Heart left ventricle (tissue), 13 donors: ENCODE data around the gene ERMP1.

Experiments
- CTCF ChIP-seq, 12 donors: fragments of 200-600 bp; sonication (generic) in 4 of 12; IDR thresholded peaks; one replicate each; pipeline versions ENCODE4 v1.5.0 to v1.8.0; 2018 to 2022; ENCODE audit warnings: antibody characterized with exemption in 12 of 12, mild to moderate bottlenecking in 5 of 12
- POLR2A ChIP-seq, 2 donors: fragments of 450-650 bp; IDR thresholded peaks; one replicate each; pipeline ENCODE4 v1.6.1; 2017; ENCODE audit warnings: antibody characterized with exemption in 2 of 2, mild to moderate bottlenecking in 2 of 2, moderate library complexity in 2 of 2
- donor health status: ischemic (EF 13 %, LVEDD 7.1; RV severe dilation, severe dysfunction).
- donor health status: DM: no; HTN: yes; CAD: no.
- donor health status: DM: no; HTN: no; CAD: no.
- donor health status: ischemic (EF 25% LVEDD 6.9; RV normal size, moderate dysfunction).
- donor health status: ischemic (EF 25% LVEDD 5.7; RV mildly dilated, moderate dysfunction).
- donor health status: ischemic (EF 35%, LVEDD 5.7; RV mildly dilated, moderate dysfunction).
- donor health status: nonischemic (EF 11% LVEDD 7.7; RV severe dilation, severe dysfunction).
- donor health status: DM: yes; HTN: yes; CAD: no.
- donor health status: PGD.
- donor health status: ischemic (EF 29% LVEDD 5.4; RV normal size, mild dysfunction).
- donor health status: nonischemic (EF 23%, LVEDD 6.1; RV moderate dilation, normal function).

GRCh38 chr9:5800969-5801738 lies 31.8 kb downstream of the ERMP1 start:
- TF ChIP-seq CTCF (IDR thresholded peaks at IDR 0.05) = no peak
- no peak for TF ChIP-seq POLR2A (IDR thresholded peaks at IDR 0.05)
